Stimulated activated naive CD4-positive, alpha-beta T cell (primary cell): ENCODE measurements around the gene NGEF.

ENCODE experiments used
- DNase-seq, 6 experiments: peaks; one replicate each; lab custom pipeline; 2025; lab: John Stamatoyannopoulos, UW

NGEF gene

DNA sequence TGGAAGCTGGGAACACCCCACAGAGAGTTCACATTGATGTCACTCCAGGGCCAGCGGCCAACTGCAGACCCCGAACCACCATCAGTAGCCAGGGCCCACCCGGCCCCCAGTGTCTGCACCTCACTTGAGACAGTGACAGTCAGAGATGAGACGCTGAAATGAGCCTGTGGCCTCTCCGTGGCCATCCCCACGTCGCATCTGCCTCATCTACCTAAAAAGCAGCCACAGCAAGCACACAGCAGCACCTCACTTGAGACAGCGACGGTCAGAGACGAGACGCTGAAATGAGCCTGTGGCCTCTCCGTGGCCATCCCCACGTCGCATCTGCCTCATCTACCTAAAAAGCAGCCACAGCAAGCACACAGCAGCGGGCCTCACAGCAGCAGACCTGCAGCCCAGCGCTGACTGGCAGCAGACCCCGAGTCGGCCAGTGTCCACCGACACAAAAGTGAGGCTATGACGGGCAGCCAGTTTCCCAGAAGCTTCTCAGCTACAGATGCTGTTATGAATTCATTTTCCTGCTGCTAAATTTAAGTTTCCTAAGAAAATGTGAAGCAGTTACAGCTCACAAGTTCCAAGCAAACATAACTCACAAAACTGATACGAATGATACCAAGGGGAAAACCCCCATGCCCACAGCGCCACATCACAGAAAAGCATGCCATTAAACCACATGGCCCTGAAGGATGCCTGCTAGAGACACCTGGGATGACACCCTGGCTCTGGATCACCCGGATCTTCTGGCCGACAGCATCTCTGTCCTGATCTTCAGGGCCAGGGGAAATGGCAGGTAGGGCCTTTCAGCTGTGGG is 115.3 kb downstream of the NGEF start:
- no peak for DNase-seq

DNA sequence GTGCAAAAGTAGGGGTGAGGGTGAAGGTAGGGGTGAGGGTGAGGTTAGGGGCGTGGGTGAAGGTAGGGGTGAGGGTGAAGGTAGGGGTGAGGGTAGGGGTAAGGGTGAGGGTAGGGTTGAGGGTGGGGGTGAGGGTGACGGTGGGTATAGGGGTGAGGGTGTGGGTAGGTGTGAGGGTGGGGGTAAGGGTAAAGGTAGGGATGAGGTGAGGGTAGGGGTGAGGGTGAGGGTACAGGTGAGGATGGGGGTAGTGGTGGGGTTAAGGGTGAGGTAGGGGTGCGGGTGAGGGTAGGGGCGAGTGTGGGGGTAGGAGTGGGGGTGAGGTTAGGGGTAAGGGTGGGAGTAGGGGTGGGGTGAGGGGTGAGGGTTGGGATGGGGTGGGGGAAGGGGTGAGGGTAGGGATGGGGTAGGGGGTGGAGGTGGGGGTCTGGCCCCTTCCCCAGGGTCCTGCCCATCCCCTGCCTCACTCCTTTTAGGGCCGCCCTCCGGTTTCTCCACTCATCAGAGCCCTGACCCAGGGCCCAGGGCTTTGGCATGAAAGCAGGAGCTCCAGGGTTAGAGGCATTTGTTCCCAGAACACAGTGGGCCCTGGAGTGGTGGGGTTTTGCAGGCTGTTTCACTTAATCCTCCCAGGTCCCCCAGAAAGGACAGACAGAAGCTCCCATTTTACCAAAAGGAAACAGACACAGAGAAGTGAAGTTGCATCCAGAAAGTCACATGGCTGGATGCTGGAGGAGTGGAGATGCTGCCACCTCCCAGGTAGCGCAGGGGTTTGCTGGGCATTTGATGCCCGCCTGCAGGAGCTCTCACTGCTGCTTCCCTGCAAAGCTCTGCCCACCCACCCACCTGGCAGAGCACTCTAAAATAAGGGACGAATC is 116.1 kb downstream of the NGEF start:
- no peak for DNase-seq

DNA sequence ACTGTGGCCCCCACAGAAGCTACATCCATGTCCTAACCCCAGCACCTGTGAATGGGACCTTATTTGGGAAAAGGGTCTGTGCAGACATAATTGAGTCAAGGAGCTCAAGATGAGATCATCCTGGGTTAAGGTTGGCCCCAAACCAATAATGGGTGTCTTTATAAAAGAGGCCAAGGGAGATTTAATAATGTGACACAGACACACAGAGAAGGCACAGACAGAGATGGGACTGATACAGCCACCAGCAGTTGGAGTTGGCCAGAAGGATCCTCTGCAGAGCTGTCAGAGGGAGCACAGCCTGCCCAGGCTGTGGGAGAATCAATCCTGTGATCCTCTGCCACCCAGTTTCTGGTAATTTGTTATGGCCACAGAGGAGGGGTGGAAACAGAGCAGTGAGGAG is 116.9 kb downstream of the NGEF start:
- DNase-seq: no peak

GRCh38 chr2:232894746-232895145 is 118.3 kb downstream of the NGEF start:
- DNase-seq: no peak

DNA sequence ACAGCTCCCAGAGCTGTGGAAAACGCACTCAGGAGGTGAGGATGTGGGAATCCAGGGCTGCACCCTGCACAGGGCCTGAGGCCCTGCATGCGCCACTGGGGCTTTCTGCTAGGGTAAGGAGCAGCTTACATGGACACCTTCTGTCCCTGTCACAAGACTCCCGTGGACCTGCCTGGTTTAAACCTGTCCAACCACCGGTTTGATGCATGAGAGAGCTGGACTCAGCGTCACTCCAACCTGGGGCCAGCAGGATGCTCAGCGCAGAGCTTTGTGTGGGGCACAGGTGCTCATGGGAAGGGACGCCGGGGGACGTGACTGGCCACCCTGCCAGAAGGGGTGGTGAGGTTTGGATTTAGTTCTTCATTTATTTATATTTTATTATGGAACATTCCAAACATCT is 118.8 kb downstream of the NGEF start:
- no peak for DNase-seq

GRCh38 chr2:232893834-232894233 is 119.2 kb downstream of the NGEF start:
- DNase-seq: no peak

DNA sequence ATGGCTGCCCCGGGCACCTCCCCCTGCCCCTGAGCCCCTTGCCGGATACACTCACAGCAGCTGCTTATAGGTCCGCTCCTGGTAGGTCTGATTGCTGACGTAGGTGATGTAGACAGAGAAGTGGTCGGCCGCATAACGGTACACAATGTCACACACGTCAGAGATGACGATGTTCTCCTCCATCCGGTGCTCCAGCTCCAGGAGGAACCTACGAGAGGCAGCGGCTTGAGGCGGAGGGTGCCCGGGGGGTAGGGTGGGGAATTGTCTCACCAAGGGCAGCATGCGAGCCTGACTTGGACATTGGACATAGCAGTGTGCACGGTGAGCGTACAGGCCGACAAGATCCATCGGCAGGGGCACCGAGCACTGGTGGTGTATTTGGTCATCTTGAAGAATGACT is 120.2 kb downstream of the NGEF start:
- no peak for DNase-seq

GRCh38 chr2:232892221-232892620 is 120.8 kb downstream of the NGEF start:
- DNase-seq: no peak

GRCh38 chr2:232891621-232892071 is 121.4 kb downstream of the NGEF start:
- no peak for DNase-seq

DNA sequence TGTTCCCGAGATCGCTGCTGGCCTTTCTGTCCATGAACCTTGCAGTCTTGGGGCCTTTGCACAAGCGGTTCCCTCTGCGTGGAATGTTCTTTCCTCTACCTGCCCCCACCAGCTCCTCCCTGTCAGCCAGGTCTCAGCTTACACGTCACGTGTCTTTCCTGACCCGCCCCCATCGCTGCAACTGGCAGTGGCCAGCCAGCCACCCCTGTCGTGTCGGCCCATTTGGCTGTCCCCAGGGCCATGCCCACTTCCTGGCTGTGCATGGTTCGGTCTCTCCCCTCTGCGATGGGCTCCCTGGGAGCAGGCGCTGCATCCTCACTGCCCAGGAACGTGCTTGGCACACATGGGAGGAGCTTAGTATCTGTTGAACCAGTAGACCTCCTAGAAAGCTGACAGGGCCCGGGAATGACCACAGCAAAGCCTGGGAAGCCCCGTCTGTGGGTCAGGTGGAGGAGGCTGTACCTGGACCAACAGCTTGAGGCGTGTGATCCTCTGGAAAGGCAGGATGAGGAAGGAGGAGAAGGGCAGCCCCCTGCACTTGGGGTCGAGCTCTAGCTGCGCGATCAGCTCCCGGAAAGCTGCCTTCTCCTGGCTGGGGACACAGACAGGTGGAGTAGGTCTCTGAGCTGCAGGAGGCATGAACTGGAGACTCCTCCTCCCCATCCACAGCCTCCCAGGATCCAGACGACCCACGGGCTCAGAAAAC is 122.0 kb downstream of the NGEF start:
- no peak for DNase-seq

DNA sequence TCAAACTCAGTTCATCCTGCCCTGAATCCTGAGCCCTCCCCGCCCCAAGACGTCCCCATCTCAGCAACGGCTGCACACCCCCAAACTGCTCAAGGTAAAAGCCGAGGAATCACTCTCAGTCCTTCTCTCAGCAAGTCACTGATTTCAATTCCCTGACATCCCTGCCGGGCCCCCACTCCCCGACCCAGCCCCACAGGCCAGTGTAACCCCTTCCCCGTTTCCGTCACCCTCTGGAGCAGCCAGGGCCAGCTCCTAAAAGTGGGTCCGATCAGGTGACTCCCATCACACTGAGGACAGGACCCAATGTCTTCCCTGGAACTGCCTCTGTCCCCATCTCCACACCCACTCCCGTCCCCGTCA is 122.5 kb downstream of the NGEF start:
- DNase-seq: no peak

DNA sequence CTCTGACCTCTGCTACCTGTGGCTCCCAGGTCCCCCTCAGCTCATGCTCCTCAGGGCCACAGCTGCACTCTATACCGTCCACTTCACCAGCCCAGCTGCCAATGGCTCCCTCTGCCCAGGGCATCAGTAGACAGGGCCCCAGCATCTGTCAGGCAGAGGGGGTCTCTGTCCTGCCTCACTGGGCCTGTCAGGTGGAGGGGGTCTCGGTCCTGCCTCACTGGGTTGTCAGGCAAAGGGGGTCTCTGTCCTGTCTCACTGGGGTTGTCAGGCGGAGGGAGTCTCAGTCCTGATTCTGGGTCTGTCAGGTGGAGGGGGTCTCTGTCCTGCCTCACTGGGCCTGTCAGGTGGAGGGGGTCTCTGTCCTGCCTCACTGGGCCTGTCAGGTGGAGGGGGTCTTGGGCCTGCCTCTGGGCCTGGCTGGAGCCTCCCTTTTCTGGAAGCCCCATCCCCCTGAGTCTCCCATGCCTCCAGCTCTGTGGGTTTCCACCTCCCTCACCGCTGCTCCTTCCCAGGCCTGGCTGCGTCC is 123.1 kb downstream of the NGEF start:
- DNase-seq: no peak

GRCh38 chr2:232888839-232889529 is 124.1 kb downstream of the NGEF start:
- DNase-seq: no peak

DNA sequence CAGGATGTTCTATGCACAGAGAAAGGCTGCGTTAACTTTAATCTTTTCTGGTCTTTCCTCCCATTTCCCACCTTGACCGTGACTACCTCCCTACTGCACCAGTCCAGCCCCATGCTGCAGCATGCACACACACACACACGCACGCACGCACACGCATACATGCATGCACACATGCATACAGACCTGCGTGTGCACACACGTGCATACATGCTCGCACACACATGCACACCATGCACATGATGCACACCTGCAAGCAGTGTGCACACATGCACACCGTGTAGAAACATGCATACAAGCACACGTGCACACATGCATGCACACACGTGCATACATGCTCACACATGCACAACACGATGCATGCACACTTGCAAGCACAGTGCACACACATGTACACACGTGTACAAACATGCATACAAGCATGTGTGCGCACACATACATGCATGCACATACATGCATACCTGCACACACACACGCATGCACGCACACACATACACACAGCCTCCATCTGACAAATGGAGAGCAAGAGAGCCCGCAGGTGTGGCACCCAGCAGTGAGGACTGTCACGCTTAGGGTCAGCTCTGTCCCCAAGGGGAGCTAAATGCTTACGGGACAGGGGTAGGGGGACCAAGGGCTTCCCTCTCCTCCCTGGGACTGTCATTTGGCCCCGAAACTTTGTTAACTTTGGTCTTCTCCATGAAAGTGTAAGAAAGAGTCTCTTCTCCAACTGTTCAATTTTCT is 124.8 kb downstream of the NGEF start:
- DNase-seq: no peak

- DNase-seq: no peak
These were observed 125.7 kb downstream of the NGEF start for GRCh38 chr2:232887171-232887850.

DNA sequence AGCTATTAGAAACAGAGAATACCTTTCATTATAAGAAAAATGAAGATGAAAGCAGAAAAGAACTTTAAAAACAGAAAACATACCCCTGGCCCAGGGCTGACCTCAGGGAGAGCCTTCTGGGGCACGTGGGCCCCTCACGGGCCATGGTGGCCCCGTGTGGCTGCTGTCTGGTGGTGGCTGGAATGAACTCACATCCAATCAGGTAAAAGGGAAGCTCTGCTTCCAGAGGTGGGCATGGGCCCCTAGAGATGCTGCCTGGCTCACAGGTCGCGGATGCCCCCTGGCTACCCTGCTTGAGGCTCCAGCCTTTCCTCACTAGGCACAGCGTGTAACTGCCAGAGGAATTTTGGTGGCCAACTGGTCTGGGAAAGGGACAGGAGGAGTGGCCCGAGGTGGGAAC is 126.4 kb downstream of the NGEF start:
- DNase-seq: no peak

DNA sequence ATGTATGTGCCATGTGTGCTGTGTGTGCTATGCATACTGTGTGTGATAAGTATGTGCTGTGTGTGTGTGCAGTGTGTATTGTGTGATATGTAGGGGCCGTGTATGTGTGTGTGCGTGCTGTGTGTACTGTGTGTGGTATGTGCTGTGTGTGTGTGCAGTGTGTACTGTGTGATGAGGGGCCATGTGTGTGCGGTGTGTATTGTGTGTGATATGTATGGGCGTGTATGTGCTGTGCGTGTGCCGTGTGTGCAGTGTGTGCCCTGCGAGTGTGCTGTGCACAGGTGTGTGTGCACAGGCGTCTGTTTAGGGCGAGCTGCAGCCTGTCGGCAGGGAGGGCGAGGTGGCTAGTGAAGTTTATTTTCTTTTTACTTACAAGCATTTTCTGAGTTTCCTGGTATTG is 126.9 kb downstream of the NGEF start:
- DNase-seq: no peak

- no peak for DNase-seq
These were observed 127.6 kb downstream of the NGEF start for GRCh38 chr2:232885264-232885961.

DNA sequence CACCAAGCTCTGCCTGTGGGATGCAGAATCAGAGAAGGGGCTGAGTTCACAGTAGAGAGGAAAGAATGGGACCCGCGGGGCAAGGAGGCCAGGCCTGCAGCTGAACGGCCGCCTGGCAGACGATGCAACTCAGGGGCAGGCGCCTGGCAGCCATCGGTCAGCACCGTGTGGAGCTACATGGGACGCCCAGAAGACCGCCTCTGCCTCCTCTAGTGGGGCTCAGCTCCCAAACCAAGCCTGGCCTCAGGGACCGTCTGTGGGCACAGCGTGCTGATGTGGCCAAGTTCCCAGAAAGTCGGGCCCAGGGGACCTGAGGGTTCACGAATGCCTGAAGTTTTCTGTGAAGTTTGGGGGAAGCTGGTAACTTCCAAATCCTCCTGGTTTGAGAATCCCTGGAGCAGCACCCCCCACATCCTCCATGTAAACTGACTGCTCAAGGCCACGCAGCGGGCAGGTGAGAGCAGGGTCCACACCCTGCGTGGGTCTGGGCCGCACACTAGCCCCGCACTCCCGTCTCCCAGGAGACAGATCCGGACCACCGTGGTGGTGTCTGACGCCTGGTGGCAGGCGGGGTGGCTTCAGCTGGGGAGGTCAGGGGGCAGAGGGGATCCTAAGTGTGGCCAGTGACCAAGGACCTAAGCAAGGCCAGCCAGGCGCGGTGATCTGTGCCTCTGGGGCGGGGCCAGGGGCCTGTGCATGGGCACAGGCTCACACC is 128.3 kb downstream of the NGEF start:
- DNase-seq: no peak
